GM12874 (cell line): ENCODE results near the gene TATDN2.

Experiments used
- CTCF ChIP-seq: IDR thresholded peaks from 2 replicates; pipeline ENCODE4 v1.5.1; 2011; ENCODE audit warnings: low read depth, mild to moderate bottlenecking, control low read depth, low read length, moderate library complexity; ENCODE audit not compliant: insufficient read depth

TATDN2 gene

GRCh38 chr3:10251006-10251405 is 2.7 kb downstream of the TATDN2 start:
- TF ChIP-seq CTCF, result no peak

GRCh38 chr3:10253731-10254130 is 5.5 kb downstream of the TATDN2 start:
- TF ChIP-seq CTCF, result no peak

- TF ChIP-seq CTCF, result no peak
These were observed 7.6 kb downstream of the TATDN2 start for GRCh38 chr3:10255835-10256234.

- no peak for TF ChIP-seq CTCF
These were observed 10.8 kb downstream of the TATDN2 start for GRCh38 chr3:10259036-10259435.

- no peak for TF ChIP-seq CTCF
These were observed 11.5 kb downstream of the TATDN2 start for GRCh38 chr3:10259798-10260197.

GRCh38 chr3:10260211-10260701 is 12.0 kb downstream of the TATDN2 start:
- no peak for TF ChIP-seq CTCF

GRCh38 chr3:10262027-10262426 is 13.8 kb downstream of the TATDN2 start:
- TF ChIP-seq CTCF, result no peak
